ENCODE measurements around the gene ITGB1BP1. TPM values are rescaled to one million over a fixed set of nuclear protein-coding genes. Genes with fewer than 3 reads are reported as not detected.

The ITGB1BP1 gene, protein sequence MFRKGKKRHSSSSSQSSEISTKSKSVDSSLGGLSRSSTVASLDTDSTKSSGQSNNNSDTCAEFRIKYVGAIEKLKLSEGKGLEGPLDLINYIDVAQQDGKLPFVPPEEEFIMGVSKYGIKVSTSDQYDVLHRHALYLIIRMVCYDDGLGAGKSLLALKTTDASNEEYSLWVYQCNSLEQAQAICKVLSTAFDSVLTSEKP
- 10 to 100 TPM; 34.7 to 78.3 (median 41.0) TPM for total RNA-seq
- long read RNA-seq, donor 1, full-length matches to known transcripts: 26 of 57 reads
- long read RNA-seq, donor 1, partial matches to known transcripts: 3 of 57 reads
- long read RNA-seq, donor 1, other reads (novel, unspliced or antisense): 28 of 57 reads
- long read RNA-seq, donor 2, full-length matches to known transcripts: 14 of 30 reads
- long read RNA-seq, donor 2, partial matches to known transcripts: 2 of 30 reads
- long read RNA-seq, donor 2, other reads (novel, unspliced or antisense): 14 of 30 reads

DNA sequence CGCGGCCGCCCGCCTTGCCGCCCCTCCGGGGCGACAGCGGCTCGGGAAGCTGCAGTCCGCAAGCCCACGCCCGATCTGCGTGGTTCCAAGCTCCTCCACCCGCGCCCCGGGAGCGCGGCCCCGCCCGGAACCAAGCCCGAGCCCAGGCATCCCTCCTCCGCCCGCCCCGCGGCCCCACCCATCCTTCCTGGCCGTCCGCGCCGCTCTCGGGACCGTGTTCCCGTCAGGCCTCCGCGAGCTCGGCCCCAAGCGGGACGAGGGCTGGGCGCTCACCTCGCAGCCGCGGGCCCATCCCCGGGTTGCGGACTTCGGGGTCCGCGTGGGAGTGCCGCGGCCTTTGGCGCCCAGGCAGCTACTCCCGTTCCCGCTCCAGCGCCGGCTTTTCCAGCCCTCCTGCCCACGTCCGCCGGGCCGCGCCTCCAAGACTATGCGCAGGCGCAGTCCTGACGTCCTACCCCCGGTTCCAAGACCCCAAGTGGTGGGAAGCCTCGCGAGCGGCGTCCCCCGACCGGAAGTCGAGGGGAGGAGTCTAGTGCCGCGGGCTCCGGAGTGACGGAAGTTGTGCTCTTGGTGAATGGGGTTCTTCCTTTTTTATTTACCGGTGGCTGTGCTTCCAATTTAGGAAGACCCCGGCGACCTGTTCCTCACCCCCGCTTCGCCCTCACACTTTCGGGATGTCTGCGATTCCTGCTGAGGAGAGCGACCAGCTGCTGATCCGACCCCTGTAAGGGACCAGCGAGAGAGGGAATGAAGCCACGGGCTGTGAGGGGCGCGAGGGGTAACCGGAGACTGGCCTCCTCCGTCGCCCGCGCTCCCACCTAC lies at the start of gene ITGB1BP1, which contains the start of gene CPSF3:
Gene ITGB1BP1, minus strand, starts transcription at position 429 of the 822 bp plus-strand sequence. CDS start 4,831 bp downstream, outside the sequence.
Gene CPSF3, plus strand, starts transcription at position 555 of the 822 bp plus-strand sequence. Its CDS starts 120 bp downstream, at position 675.
- TF ChIP-seq, protein P1, sequence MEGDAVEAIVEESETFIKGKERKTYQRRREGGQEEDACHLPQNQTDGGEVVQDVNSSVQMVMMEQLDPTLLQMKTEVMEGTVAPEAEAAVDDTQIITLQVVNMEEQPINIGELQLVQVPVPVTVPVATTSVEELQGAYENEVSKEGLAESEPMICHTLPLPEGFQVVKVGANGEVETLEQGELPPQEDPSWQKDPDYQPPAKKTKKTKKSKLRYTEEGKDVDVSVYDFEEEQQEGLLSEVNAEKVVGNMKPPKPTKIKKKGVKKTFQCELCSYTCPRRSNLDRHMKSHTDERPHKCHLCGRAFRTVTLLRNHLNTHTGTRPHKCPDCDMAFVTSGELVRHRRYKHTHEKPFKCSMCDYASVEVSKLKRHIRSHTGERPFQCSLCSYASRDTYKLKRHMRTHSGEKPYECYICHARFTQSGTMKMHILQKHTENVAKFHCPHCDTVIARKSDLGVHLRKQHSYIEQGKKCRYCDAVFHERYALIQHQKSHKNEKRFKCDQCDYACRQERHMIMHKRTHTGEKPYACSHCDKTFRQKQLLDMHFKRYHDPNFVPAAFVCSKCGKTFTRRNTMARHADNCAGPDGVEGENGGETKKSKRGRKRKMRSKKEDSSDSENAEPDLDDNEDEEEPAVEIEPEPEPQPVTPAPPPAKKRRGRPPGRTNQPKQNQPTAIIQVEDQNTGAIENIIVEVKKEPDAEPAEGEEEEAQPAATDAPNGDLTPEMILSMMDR (IDR thresholded peaks at IDR 0.05): no peak
- Histone ChIP-seq H3K9me3 (no peaks in the 10 kb centered on the region), H3K4me3 (peak within 1 kb of the TSS; percentile 60), H3K4me1 (ENCODE audit: low read depth) (peaks cover 9% of the 10 kb centered on the region), H3K36me3 (ENCODE audit: low read depth) (no peaks in the 10 kb centered on the region)
- intact Hi-C loops (cut with DNase I, micrococcal nuclease): no loop called here
- DNase-seq (peak; percentile 96 to 98 (median 98)), ATAC-seq (peak; percentile 95)

DNA sequence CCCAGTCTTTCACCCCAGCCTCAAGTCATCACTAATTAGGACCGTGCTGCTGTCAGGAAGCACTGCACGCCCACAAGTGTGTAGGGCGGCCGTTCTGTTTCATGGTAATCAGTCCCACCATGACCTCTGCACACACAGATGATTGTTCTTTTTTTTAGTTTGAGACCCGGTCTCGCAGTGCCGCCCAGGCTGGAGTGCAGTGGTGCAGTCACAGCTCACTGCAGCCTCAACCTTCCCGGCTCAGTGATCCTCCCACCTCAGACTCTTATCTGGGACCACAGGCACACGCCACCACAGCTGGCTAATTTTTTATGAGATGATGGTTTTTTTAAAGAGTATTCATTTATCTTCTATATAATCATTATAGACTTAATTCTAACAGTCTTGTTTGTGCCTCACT lies 49.2 kb upstream of the ITGB1BP1 start:
- Histone ChIP-seq H3K36me3 (ENCODE audit: low read depth) (no peaks in the 10 kb centered on the region), H3K4me3 (no peak overlapping the region), H3K9me3 (no peaks in the 10 kb centered on the region), H3K4me1 (ENCODE audit: low read depth) (peaks cover 19% of the 10 kb centered on the region)
- DNase-seq (no peak), ATAC-seq (no peak)
- intact Hi-C loops (cut with DNase I, micrococcal nuclease): no loop called here
- TF ChIP-seq, protein P1 (IDR thresholded peaks at IDR 0.05): no peak

DNA sequence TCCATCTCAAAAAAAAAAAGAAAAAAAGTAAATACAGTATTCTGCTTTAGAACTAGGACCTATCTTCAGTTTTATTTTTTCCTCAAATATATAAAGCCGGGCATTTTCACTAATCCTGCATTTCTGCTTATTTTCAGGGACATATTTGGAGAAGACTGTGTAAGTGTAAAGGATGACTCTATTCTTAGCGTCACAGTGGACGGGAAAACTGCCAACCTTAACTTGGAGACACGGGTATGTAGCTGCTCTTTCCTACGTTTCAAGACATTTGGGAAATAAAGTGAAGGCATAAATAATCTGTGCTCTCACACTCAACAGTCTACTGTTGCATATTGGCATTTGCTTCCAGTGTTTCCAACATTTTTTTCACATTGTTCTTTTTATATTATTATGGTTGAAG lies 47.9 kb upstream of the ITGB1BP1 start:
- Histone ChIP-seq H3K36me3 (ENCODE audit: low read depth) (no peaks in the 10 kb centered on the region), H3K4me3 (no peak overlapping the region), H3K9me3 (no peaks in the 10 kb centered on the region), H3K4me1 (ENCODE audit: low read depth) (peaks cover 17% of the 10 kb centered on the region)
- TF ChIP-seq, protein P1 (IDR thresholded peaks at IDR 0.05): no peak
- no peak for ATAC-seq
- intact Hi-C loops (cut with DNase I, micrococcal nuclease): no loop called here
- DNase-seq: no peak

DNA sequence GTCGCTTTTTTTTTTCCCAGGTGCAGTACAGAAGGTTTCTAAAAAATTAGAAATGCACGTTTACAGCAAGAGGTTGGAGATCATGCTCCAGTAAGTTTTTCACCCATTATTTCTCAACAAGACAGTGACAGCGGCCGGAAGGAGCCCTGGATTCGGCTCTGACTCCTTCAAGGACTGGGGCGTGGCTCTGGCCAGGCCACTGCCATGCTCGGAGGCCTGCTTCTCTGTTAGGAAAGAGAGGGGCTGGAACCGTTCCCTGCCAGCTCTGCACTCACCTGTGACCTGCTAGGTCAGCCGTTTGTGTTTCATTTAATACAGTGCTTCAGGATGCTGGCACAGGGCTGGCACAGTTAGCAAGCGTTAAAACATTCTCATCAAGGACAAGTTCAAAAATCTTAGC lies 44.4 kb upstream of the ITGB1BP1 start:
- intact Hi-C loops (cut with DNase I, micrococcal nuclease): no loop called here
- Histone ChIP-seq H3K9me3 (no peaks in the 10 kb centered on the region), H3K36me3 (ENCODE audit: low read depth) (no peaks in the 10 kb centered on the region), H3K4me1 (ENCODE audit: low read depth) (no peaks in the 10 kb centered on the region), H3K4me3 (no peak overlapping the region)
- TF ChIP-seq, protein P1 (IDR thresholded peaks at IDR 0.05): no peak
- no peak for ATAC-seq
- DNase-seq: no peak

DNA sequence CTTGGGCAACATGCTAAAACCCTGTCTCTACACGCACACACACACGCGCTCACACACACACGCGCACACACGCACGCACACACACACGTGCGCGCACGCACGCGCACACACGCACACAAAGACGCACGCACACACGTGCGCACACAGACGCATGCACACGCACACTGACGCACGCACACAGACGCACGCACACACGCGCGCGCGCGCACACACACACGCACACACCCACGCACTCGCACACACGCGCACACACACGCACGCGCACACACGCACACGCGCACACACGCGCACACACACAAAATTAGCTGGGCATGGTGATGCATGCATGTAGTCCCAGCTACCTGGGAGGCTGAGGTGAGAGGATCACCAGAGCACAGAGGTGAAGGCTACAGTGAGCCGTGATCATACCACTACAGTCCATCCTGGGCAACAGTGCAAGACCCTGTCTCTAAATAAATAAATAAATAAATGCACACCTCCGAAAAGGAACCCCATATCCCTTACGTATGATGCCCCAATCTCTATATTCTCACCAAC lies 42.9 kb upstream of the ITGB1BP1 start:
- no peak for ATAC-seq
- Histone ChIP-seq H3K36me3 (ENCODE audit: low read depth) (no peaks in the 10 kb centered on the region), H3K4me3 (no peak overlapping the region), H3K4me1 (ENCODE audit: low read depth) (no peaks in the 10 kb centered on the region), H3K9me3 (no peaks in the 10 kb centered on the region)
- no peak for DNase-seq
- intact Hi-C loops (cut with DNase I, micrococcal nuclease): no loop called here
- TF ChIP-seq, protein P1 (IDR thresholded peaks at IDR 0.05): no peak

Measured in mucosa of descending colon (tissue), 3 donors.